RWPE1 (cell line): ENCODE data around the gene HOXA9.
A peak's percentile ranks its signal among the peaks of the same experiment; 100 is the strongest.

Experiments used
- CTCF ChIA-PET: fragments of 350-600 bp; sonication (Branson Sonifier 250); formaldehyde crosslinking; extraction: SDS; loops from one replicate; lab custom pipeline; 2021; lab: Yijun Ruan, JAX
- POLR2A ChIA-PET: fragments of 400-600 bp; formaldehyde crosslinking; extraction: SDS; loops from one replicate; lab custom pipeline; 2020; ENCODE audit warnings: antibody characterized with exemption; ENCODE audit not compliant: low non-redundant PET; lab: Yijun Ruan, JAX
- DNase-seq: peaks from one replicate; pipeline ENCODE4 v3.0.0; 2012; ENCODE audit warnings: low spot score
- H3K27ac ChIP-seq: fragments of 450-650 bp; 2 replicates; pipeline ENCODE4 v1.5.1; 2017
- CTCF ChIP-seq: fragments of 450-650 bp; conservative IDR thresholded peaks from 2 replicates; pipeline ENCODE4 v1.5.1; 2017; ENCODE audit warnings: low read depth, mild to moderate bottlenecking

Gene HOXA9

GRCh38 chr7:27205325-27206280 lies 40.3 kb upstream of the HOXA9 start:
- DNase-seq: no peak
- ChIA-PET POLR2A (no interaction called here), CTCF (no interaction called here)
- TF ChIP-seq CTCF: no peak
- peak overlapping the region; percentile 43 for H3K27ac ChIP-seq

GRCh38 chr7:27204851-27205322 lies 39.5 kb upstream of the HOXA9 start:
- TF ChIP-seq CTCF: no peak
- H3K27ac ChIP-seq: peak overlapping the region; percentile 43
- DNase-seq: no peak
- POLR2A ChIA-PET: no interaction called here
- CTCF ChIA-PET: no interaction called here

GRCh38 chr7:27203964-27204594 lies 38.7 kb upstream of the HOXA9 start:
- ChIA-PET POLR2A (no interaction called here), CTCF (no interaction called here)
- H3K27ac ChIP-seq: peak overlapping the region; percentile 58; the same call in 1 of the 2 replicates
- no peak for DNase-seq
- TF ChIP-seq CTCF: no peak

GRCh38 chr7:27203365-27203953 lies 38.1 kb upstream of the HOXA9 start:
- no peak for TF ChIP-seq CTCF
- ChIA-PET CTCF (no interaction called here), POLR2A (no interaction called here)
- no peak for DNase-seq
- peak overlapping the region; percentile 58 for H3K27ac ChIP-seq

GRCh38 chr7:27202862-27203134 lies 37.5 kb upstream of the HOXA9 start:
- DNase-seq: no peak
- ChIA-PET POLR2A (no interaction called here), CTCF (interaction anchor here (1.0 kb wide), 1 partner anchor 818 kb away, joined by 3 read pairs; no protein-coding TSS in a partner anchor)
- no peak for TF ChIP-seq CTCF
- H3K27ac ChIP-seq: no peak overlapping the region; the same call in 1 of the 2 replicates
